ENCODE measurements around the gene PIP4K2C. TPM values are rescaled to one million over a fixed set of nuclear protein-coding genes. Genes with fewer than 3 reads are reported as not detected.
"Not testable (repeated sequence)": the region's sequence is repeated elsewhere in the genome, so short reads cannot be mapped to it uniquely, and the experiment has no call there.

The PIP4K2C gene
- total and polyA plus RNA-seq, 4 donors: 14.5 to 28.4 (median 26.1) TPM

GRCh38 chr12:57613427-57614109, 22.6 kb downstream of the PIP4K2C start:
- 84 to 89% methylated on average over 10 of the region's 10 CpGs for WGBS, 2 donors
- DNase-seq: no peak
- ATAC-seq (ENCODE audit: low FRiP score): no peak
- Histone ChIP-seq H3K4me1 (ENCODE audit: control insufficient read depth in 1 of 2, insufficient read depth in 2 of 2, low read length in 2 of 2) (no peaks in the 10 kb centered on the region), H3K27ac (ENCODE audit: low read depth in 1 of 2, low read length in 2 of 2) (no peak overlapping the region), H3K4me3 (ENCODE audit: low read length in 2 of 2) (no peak overlapping the region), H3K36me3 (ENCODE audit: control insufficient read depth in 1 of 2, insufficient read depth in 2 of 2, low read length in 1 of 2) (peaks cover 0 to 7% of the 10 kb centered on the region in 2 donors), H3K27me3 (ENCODE audit: control insufficient read depth in 1 of 2, insufficient read depth in 2 of 2, low read length in 1 of 2) (no peaks in the 10 kb centered on the region), H3K9me3 (ENCODE audit: control insufficient read depth, low read length) (no peaks in the 10 kb centered on the region)
- intact Hi-C loops (cut with DNase I): no loop called here

GRCh38 chr12:57614178-57614947, 23.4 kb downstream of the PIP4K2C start:
- Histone ChIP-seq H3K9me3 (ENCODE audit: control insufficient read depth, low read length) (no peaks in the 10 kb centered on the region), H3K4me1 (ENCODE audit: control insufficient read depth in 1 of 2, insufficient read depth in 2 of 2, low read length in 2 of 2) (no peaks in the 10 kb centered on the region), H3K27me3 (ENCODE audit: control insufficient read depth in 1 of 2, insufficient read depth in 2 of 2, low read length in 1 of 2) (no peaks in the 10 kb centered on the region), H3K4me3 (ENCODE audit: low read length in 2 of 2) (no peak overlapping the region), H3K36me3 (ENCODE audit: control insufficient read depth in 1 of 2, insufficient read depth in 2 of 2, low read length in 1 of 2) (peaks cover 0 to 7% of the 10 kb centered on the region in 2 donors), H3K27ac (ENCODE audit: low read depth in 1 of 2, low read length in 2 of 2) (no peak overlapping the region)
- WGBS, 2 donors: 61 to 65% methylated on average over 14 of the region's 14 CpGs
- intact Hi-C loops (cut with DNase I): no loop called here
- DNase-seq (no peak), ATAC-seq (ENCODE audit: low FRiP score) (no peak)

- intact Hi-C loops (cut with DNase I): no loop called here
- no peaks in the 10 kb centered on the region for H3K4me1 ChIP-seq (ENCODE audit: control insufficient read depth in 1 of 2, insufficient read depth in 2 of 2, low read length in 2 of 2)
- peaks cover 0 to 7% of the 10 kb centered on the region in 2 donors for H3K36me3 ChIP-seq (ENCODE audit: control insufficient read depth in 1 of 2, insufficient read depth in 2 of 2, low read length in 1 of 2)
- WGBS, 2 donors: 83% methylated on average over 11 of the region's 11 CpGs
- ATAC-seq (ENCODE audit: low FRiP score) (no peak), DNase-seq (no peak)
- H3K27me3 ChIP-seq (ENCODE audit: control insufficient read depth in 1 of 2, insufficient read depth in 2 of 2, low read length in 1 of 2): no peaks in the 10 kb centered on the region
- no peaks in the 10 kb centered on the region for H3K9me3 ChIP-seq (ENCODE audit: control insufficient read depth, low read length)
- no peak overlapping the region for H3K27ac ChIP-seq (ENCODE audit: low read depth in 1 of 2, low read length in 2 of 2)
- H3K4me3 ChIP-seq (ENCODE audit: low read length in 2 of 2): no peak overlapping the region
These were observed 24.0 kb downstream of the PIP4K2C start for GRCh38 chr12:57614948-57615500.

GRCh38 chr12:57615637-57616036, 24.6 kb downstream of the PIP4K2C start:
- no peak for ATAC-seq (ENCODE audit: low FRiP score)
- 86% methylated on average over 5 of the region's 5 CpGs for WGBS, 2 donors
- Histone ChIP-seq H3K9me3 (ENCODE audit: control insufficient read depth, low read length) (no peaks in the 10 kb centered on the region), H3K27me3 (ENCODE audit: control insufficient read depth in 1 of 2, insufficient read depth in 2 of 2, low read length in 1 of 2) (no peaks in the 10 kb centered on the region), H3K4me1 (ENCODE audit: control insufficient read depth in 1 of 2, insufficient read depth in 2 of 2, low read length in 2 of 2) (no peaks in the 10 kb centered on the region), H3K27ac (ENCODE audit: low read depth in 1 of 2, low read length in 2 of 2) (no peak overlapping the region), H3K36me3 (ENCODE audit: control insufficient read depth in 1 of 2, insufficient read depth in 2 of 2, low read length in 1 of 2) (peaks cover 0 to 7% of the 10 kb centered on the region in 2 donors), H3K4me3 (ENCODE audit: low read length in 2 of 2) (no peak overlapping the region)
- intact Hi-C loops (cut with DNase I): no loop called here
- DNase-seq: no peak

GRCh38 chr12:57616383-57617101, 25.6 kb downstream of the PIP4K2C start:
- no peak for ATAC-seq (ENCODE audit: low FRiP score)
- H3K4me3 ChIP-seq (ENCODE audit: low read length in 2 of 2): no peak overlapping the region
- peaks cover 0 to 7% of the 10 kb centered on the region in 2 donors for H3K36me3 ChIP-seq (ENCODE audit: control insufficient read depth in 1 of 2, insufficient read depth in 2 of 2, low read length in 1 of 2)

GRCh38 chr12:57617942-57618341, 26.9 kb downstream of the PIP4K2C start:
- no peak overlapping the region for H3K4me3 ChIP-seq (ENCODE audit: low read length in 2 of 2)
- H3K27ac ChIP-seq (ENCODE audit: low read depth in 1 of 2, low read length in 2 of 2): no peak overlapping the region
- whole genome bisulfite sequencing, 2 donors: 58 to 64% methylated on average over 11 of the region's 11 CpGs
- no peaks in the 10 kb centered on the region for H3K4me1 ChIP-seq (ENCODE audit: control insufficient read depth in 1 of 2, insufficient read depth in 2 of 2, low read length in 2 of 2)
- DNase-seq (no peak), ATAC-seq (ENCODE audit: low FRiP score) (no peak)
- intact Hi-C loops (cut with DNase I): no loop called here
- peaks cover 0 to 7% of the 10 kb centered on the region in 2 donors for H3K36me3 ChIP-seq (ENCODE audit: control insufficient read depth in 1 of 2, insufficient read depth in 2 of 2, low read length in 1 of 2)
- H3K27me3 ChIP-seq (ENCODE audit: control insufficient read depth in 1 of 2, insufficient read depth in 2 of 2, low read length in 1 of 2): no peaks in the 10 kb centered on the region
- no peaks in the 10 kb centered on the region for H3K9me3 ChIP-seq (ENCODE audit: control insufficient read depth, low read length)

More at GRCh38 chr12:57616383-57617101, 25.6 kb downstream of the PIP4K2C start:
- intact Hi-C loops (cut with DNase I): no loop called here
- Histone ChIP-seq H3K27me3 (ENCODE audit: control insufficient read depth in 1 of 2, insufficient read depth in 2 of 2, low read length in 1 of 2) (no peaks in the 10 kb centered on the region), H3K9me3 (ENCODE audit: control insufficient read depth, low read length) (no peaks in the 10 kb centered on the region), H3K27ac (ENCODE audit: low read depth in 1 of 2, low read length in 2 of 2) (no peak overlapping the region), H3K4me1 (ENCODE audit: control insufficient read depth in 1 of 2, insufficient read depth in 2 of 2, low read length in 2 of 2) (no peaks in the 10 kb centered on the region)
- DNase-seq: no peak
- WGBS, 2 donors: 71 to 74% methylated on average over 3 of the region's 3 CpGs

- intact Hi-C loops (cut with DNase I); H3K4me1 ChIP-seq (ENCODE audit: control insufficient read depth in 1 of 2, insufficient read depth in 2 of 2, low read length in 2 of 2); H3K9me3 ChIP-seq (ENCODE audit: control insufficient read depth, low read length); ATAC-seq (ENCODE audit: low FRiP score); H3K36me3 ChIP-seq (ENCODE audit: control insufficient read depth in 1 of 2, insufficient read depth in 2 of 2, low read length in 1 of 2); H3K27ac ChIP-seq (ENCODE audit: low read depth in 1 of 2, low read length in 2 of 2); DNase-seq; H3K27me3 ChIP-seq (ENCODE audit: control insufficient read depth in 1 of 2, insufficient read depth in 2 of 2, low read length in 1 of 2); H3K4me3 ChIP-seq (ENCODE audit: low read length in 2 of 2): not testable (repeated sequence)
- 94 to 95% methylated on average over 6 of the region's 6 CpGs for WGBS, 2 donors
These were observed 27.4 kb downstream of the PIP4K2C start for GRCh38 chr12:57618431-57618830.

- Histone ChIP-seq H3K27ac (ENCODE audit: low read depth in 1 of 2, low read length in 2 of 2) (no peak overlapping the region), H3K36me3 (ENCODE audit: control insufficient read depth in 1 of 2, insufficient read depth in 2 of 2, low read length in 1 of 2) (peaks cover 0 to 7% of the 10 kb centered on the region in 2 donors), H3K4me3 (ENCODE audit: low read length in 2 of 2) (no peak overlapping the region), H3K27me3 (ENCODE audit: control insufficient read depth in 1 of 2, insufficient read depth in 2 of 2, low read length in 1 of 2) (no peaks in the 10 kb centered on the region), H3K4me1 (ENCODE audit: control insufficient read depth in 1 of 2, insufficient read depth in 2 of 2, low read length in 2 of 2) (no peaks in the 10 kb centered on the region), H3K9me3 (ENCODE audit: control insufficient read depth, low read length) (no peaks in the 10 kb centered on the region)
- WGBS, 2 donors: 83 to 87% methylated on average over 16 of the region's 16 CpGs
- intact Hi-C loops (cut with DNase I): no loop called here
- DNase-seq (no peak), ATAC-seq (ENCODE audit: low FRiP score) (no peak)
These were observed 28.0 kb downstream of the PIP4K2C start for GRCh38 chr12:57618966-57619433.

All from aorta (tissue), 5 donors.